ENCODE data around the gene S100A7A. TPM values are rescaled to one million over a fixed set of nuclear protein-coding genes. Genes with fewer than 3 reads are reported as not detected.

The S100A7A gene
- total RNA-seq, 1 experiment from 2014 or later: not detected

- POLR2A ChIA-PET: no interaction called here
- no peak for ATAC-seq
- peaks cover 18% of the 10 kb centered on the region for H3K27me3 ChIP-seq (ENCODE audit: control insufficient read depth, insufficient read depth, low read length)
Measured at GRCh38 chr1:153399401-153400055, 16.8 kb upstream of the S100A7A start.

GRCh38 chr1:153400244-153400643 lies 16.1 kb upstream of the S100A7A start:
- ChIA-PET POLR2A (no interaction called here), CTCF (interaction anchor here (1.3 kb wide), 1 partner anchor 95 kb away, joined by 4 read pairs; no protein-coding TSS in a partner anchor)

More at GRCh38 chr1:153399401-153400055, 16.8 kb upstream of the S100A7A start:
- TF ChIP-seq SIN3A (IDR thresholded peaks at IDR 0.05; ENCODE audit: borderline replicate concordance, insufficient read depth, low read depth, low read length) (no peak), POLR2AphosphoS5 (IDR thresholded peaks at IDR 0.05; ENCODE audit: low read depth, low read length) (no peak), TCF7L2 (IDR thresholded peaks at IDR 0.05; ENCODE audit: low read depth, low read length) (no peak)
- TF ChIP-seq, protein P1, sequence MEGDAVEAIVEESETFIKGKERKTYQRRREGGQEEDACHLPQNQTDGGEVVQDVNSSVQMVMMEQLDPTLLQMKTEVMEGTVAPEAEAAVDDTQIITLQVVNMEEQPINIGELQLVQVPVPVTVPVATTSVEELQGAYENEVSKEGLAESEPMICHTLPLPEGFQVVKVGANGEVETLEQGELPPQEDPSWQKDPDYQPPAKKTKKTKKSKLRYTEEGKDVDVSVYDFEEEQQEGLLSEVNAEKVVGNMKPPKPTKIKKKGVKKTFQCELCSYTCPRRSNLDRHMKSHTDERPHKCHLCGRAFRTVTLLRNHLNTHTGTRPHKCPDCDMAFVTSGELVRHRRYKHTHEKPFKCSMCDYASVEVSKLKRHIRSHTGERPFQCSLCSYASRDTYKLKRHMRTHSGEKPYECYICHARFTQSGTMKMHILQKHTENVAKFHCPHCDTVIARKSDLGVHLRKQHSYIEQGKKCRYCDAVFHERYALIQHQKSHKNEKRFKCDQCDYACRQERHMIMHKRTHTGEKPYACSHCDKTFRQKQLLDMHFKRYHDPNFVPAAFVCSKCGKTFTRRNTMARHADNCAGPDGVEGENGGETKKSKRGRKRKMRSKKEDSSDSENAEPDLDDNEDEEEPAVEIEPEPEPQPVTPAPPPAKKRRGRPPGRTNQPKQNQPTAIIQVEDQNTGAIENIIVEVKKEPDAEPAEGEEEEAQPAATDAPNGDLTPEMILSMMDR (IDR thresholded peaks at IDR 0.05): no peak
- TF ChIP-seq, protein P2, sequence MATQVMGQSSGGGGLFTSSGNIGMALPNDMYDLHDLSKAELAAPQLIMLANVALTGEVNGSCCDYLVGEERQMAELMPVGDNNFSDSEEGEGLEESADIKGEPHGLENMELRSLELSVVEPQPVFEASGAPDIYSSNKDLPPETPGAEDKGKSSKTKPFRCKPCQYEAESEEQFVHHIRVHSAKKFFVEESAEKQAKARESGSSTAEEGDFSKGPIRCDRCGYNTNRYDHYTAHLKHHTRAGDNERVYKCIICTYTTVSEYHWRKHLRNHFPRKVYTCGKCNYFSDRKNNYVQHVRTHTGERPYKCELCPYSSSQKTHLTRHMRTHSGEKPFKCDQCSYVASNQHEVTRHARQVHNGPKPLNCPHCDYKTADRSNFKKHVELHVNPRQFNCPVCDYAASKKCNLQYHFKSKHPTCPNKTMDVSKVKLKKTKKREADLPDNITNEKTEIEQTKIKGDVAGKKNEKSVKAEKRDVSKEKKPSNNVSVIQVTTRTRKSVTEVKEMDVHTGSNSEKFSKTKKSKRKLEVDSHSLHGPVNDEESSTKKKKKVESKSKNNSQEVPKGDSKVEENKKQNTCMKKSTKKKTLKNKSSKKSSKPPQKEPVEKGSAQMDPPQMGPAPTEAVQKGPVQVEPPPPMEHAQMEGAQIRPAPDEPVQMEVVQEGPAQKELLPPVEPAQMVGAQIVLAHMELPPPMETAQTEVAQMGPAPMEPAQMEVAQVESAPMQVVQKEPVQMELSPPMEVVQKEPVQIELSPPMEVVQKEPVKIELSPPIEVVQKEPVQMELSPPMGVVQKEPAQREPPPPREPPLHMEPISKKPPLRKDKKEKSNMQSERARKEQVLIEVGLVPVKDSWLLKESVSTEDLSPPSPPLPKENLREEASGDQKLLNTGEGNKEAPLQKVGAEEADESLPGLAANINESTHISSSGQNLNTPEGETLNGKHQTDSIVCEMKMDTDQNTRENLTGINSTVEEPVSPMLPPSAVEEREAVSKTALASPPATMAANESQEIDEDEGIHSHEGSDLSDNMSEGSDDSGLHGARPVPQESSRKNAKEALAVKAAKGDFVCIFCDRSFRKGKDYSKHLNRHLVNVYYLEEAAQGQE (IDR thresholded peaks at IDR 0.05; ENCODE audit: insufficient read depth in 1 of 2, low read depth in 2 of 2, low read length in 1 of 2): no peak
- in situ Hi-C loops (cut with HindIII; ENCODE audit: low pct_unique_long_range_greater_than_20kb, low sequenced_read_pairs) (no loop called here), intact Hi-C loops (cut with micrococcal nuclease; ENCODE audit: unreplicated experiment) (loop anchor here (10.0 kb wide), 1 partner anchor 95 kb away; no protein-coding TSS in a partner anchor)
- CTCF ChIA-PET: interaction anchor here (1.3 kb wide), 1 partner anchor 96 kb away, joined by 4 read pairs; no protein-coding TSS in a partner anchor
- Histone ChIP-seq H3K9me3 (ENCODE audit: control insufficient read depth, insufficient read depth, low read depth, low read length) (no peaks in the 10 kb centered on the region), H3K27ac (ENCODE audit: low read length) (no peak overlapping the region), H3K4me3 (ENCODE audit: low read depth in 2 of 2, low read length in 2 of 2) (no peak overlapping the region), H3K36me3 (ENCODE audit: control insufficient read depth, insufficient read depth, low read length) (no peaks in the 10 kb centered on the region), H3K4me1 (ENCODE audit: control insufficient read depth, insufficient read depth, low read length) (no peaks in the 10 kb centered on the region)
- no peak for DNase-seq (ENCODE audit: low read depth, low spot score)
- BruUV-seq (replicated peaks): no TSS peak

More at GRCh38 chr1:153400244-153400643, 16.1 kb upstream of the S100A7A start:
- TF ChIP-seq, protein P1 (IDR thresholded peaks at IDR 0.05): no peak
- TF ChIP-seq, protein P2 (IDR thresholded peaks at IDR 0.05; ENCODE audit: insufficient read depth in 1 of 2, low read depth in 2 of 2, low read length in 1 of 2): no peak
- TF ChIP-seq POLR2AphosphoS5 (IDR thresholded peaks at IDR 0.05; ENCODE audit: low read depth, low read length) (no peak), SIN3A (IDR thresholded peaks at IDR 0.05; ENCODE audit: borderline replicate concordance, insufficient read depth, low read depth, low read length) (no peak), TCF7L2 (IDR thresholded peaks at IDR 0.05; ENCODE audit: low read depth, low read length) (no peak)
- H3K9me3 ChIP-seq (ENCODE audit: control insufficient read depth, insufficient read depth, low read depth, low read length): no peaks in the 10 kb centered on the region
- no TSS peak for BruUV-seq (replicated peaks)
- H3K27ac ChIP-seq (ENCODE audit: low read length): no peak overlapping the region
- H3K36me3 ChIP-seq (ENCODE audit: control insufficient read depth, insufficient read depth, low read length): no peaks in the 10 kb centered on the region
- 0 out of 2 replicates have a peak, but pooled peaks have one; percentile 56 for ATAC-seq
- H3K4me1 ChIP-seq (ENCODE audit: control insufficient read depth, insufficient read depth, low read length): no peaks in the 10 kb centered on the region
- intact Hi-C loops (cut with micrococcal nuclease; ENCODE audit: unreplicated experiment) (loop anchor here (10.0 kb wide), 1 partner anchor 95 kb away; no protein-coding TSS in a partner anchor), in situ Hi-C loops (cut with HindIII; ENCODE audit: low pct_unique_long_range_greater_than_20kb, low sequenced_read_pairs) (no loop called here)
- no peak overlapping the region for H3K4me3 ChIP-seq (ENCODE audit: low read depth in 2 of 2, low read length in 2 of 2)
- peaks cover 18% of the 10 kb centered on the region for H3K27me3 ChIP-seq (ENCODE audit: control insufficient read depth, insufficient read depth, low read length)
- no peak for DNase-seq (ENCODE audit: low read depth, low spot score)

Measured in Panc1 (cell line).